Osteoblast (primary cell): ENCODE measurements around the gene SEC22C. TPM values are rescaled to one million over a fixed set of nuclear protein-coding genes. Genes with fewer than 3 reads are reported as not detected.
A peak's percentile ranks its signal among the peaks of the same experiment; 100 is the strongest.

ENCODE experiments used
- DNase-seq: peaks from one replicate; pipeline ENCODE4 v3.0.0; 2011; ENCODE audit warnings: low spot score, mixed read lengths; ENCODE audit not compliant: insufficient read length; ENCODE audit errors: missing footprints
- H2AFZ ChIP-seq: 2 replicates; pipeline ENCODE4 v1.6.0; 2011; ENCODE audit warnings: mild to moderate bottlenecking, low read length
- H3K27ac ChIP-seq: 2 replicates; pipeline ENCODE4 v1.5.1; 2011; ENCODE audit warnings: mild to moderate bottlenecking, low read depth, low read length, moderate library complexity
- H3K27me3 ChIP-seq: 2 replicates; pipeline ENCODE4 v1.6.0; 2012; ENCODE audit warnings: mild to moderate bottlenecking, control low read depth, inconsistent platforms, low read length, moderate library complexity; ENCODE audit not compliant: insufficient read depth
- H3K36me3 ChIP-seq: 2 replicates; pipeline ENCODE4 v1.5.1; 2011; ENCODE audit warnings: mild to moderate bottlenecking, low read length, control low read depth, moderate library complexity; ENCODE audit not compliant: insufficient read depth
- H3K4me1 ChIP-seq: 2 replicates; pipeline ENCODE4 v1.5.1; 2011; ENCODE audit warnings: mild to moderate bottlenecking, low read length, control low read depth, moderate library complexity; ENCODE audit not compliant: insufficient read depth
- H3K4me2 ChIP-seq: 2 replicates; pipeline ENCODE4 v1.6.0; 2011; ENCODE audit warnings: mild to moderate bottlenecking, low read length; ENCODE audit not compliant: insufficient read depth
- H3K4me3 ChIP-seq: fragments of 200-600 bp; sonication (generic); 3 replicates; pipeline ENCODE4 v1.5.1; 2012; ENCODE audit warnings: mild to moderate bottlenecking, low read length, inconsistent platforms; ENCODE audit not compliant: insufficient read depth
- H3K79me2 ChIP-seq: 2 replicates; pipeline ENCODE4 v1.6.0; 2012; ENCODE audit warnings: mild to moderate bottlenecking, low read length, control low read depth, inconsistent platforms; ENCODE audit not compliant: insufficient read depth
- H3K9me3 ChIP-seq: 2 replicates; pipeline ENCODE4 v1.5.1; 2011; ENCODE audit warnings: low read depth, low read length, control low read depth
- H4K20me1 ChIP-seq: 2 replicates; pipeline ENCODE4 v1.6.0; 2012; ENCODE audit warnings: mild to moderate bottlenecking, low read length, control low read depth; ENCODE audit not compliant: insufficient read depth
- CTCF ChIP-seq: IDR thresholded peaks from 2 replicates; pipeline ENCODE4 v1.5.1; 2011; ENCODE audit warnings: mild to moderate bottlenecking, low read depth, low read length, moderate library complexity; ENCODE audit errors: extremely low read depth
- total RNA-seq: library from RNA; depleted of rRNA; stranded (reverse); fragments of >200 nt; gene quantifications from 2 replicates; pipeline ENCODE4 v1.2.3, GENCODE V29; 2012

The SEC22C gene
- total RNA-seq, 1 donor = 60.1 TPM

DNA sequence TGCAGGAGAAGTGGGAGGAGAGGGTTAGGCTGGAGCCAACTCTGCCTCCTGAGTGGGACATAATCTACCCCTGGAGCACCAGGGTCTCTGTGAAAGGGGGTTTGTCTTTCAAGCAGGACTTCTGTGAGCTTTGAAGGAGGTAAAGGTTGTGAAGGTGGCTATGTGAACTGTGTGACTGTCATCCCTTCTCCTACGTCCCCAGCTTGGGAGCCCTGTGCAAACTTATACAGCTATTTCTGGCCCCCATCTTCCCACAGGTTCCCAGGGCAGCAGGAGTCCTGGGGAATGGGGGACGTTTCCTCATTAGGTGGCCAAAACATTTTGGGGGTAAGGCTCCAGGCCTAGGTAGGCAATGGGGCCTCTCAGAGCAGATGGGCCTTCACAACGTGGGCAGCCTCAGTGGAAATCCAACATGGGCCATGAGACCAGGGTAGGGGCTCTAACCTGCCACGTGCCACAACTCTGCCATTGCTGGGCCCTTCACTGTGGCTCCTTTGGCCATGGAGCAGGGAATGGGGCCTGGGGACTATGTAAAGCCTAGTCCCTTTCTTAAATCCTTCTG, 75.8 kb downstream of the SEC22C start:
- Histone ChIP-seq H3K36me3 (no peaks in the 10 kb centered on the region), H3K4me2 (no peak overlapping the region), H2AFZ (no peak overlapping the region), H4K20me1 (no peaks in the 10 kb centered on the region), H3K4me3 (no peak overlapping the region), H3K4me1 (peaks cover 4% of the 10 kb centered on the region), H3K9me3 (no peaks in the 10 kb centered on the region), H3K27ac (no peak overlapping the region), H3K27me3 (peaks cover 39% of the 10 kb centered on the region), H3K79me2 (no peaks in the 10 kb centered on the region)
- TF ChIP-seq CTCF = no peak
- peak; percentile 66 for DNase-seq

- Histone ChIP-seq H3K4me3 (no peak overlapping the region), H3K36me3 (no peaks in the 10 kb centered on the region), H3K79me2 (no peaks in the 10 kb centered on the region), H4K20me1 (no peaks in the 10 kb centered on the region), H3K9me3 (no peaks in the 10 kb centered on the region), H3K27ac (no peak overlapping the region), H3K4me2 (no peak overlapping the region), H3K27me3 (peaks cover 41% of the 10 kb centered on the region), H2AFZ (no peak overlapping the region), H3K4me1 (peaks cover 4% of the 10 kb centered on the region)
- DNase-seq = peak; percentile 84
- TF ChIP-seq CTCF = no peak
Observed at GRCh38 chr3:42505128-42505848, 76.5 kb downstream of the SEC22C start.

GRCh38 chr3:42504334-42505127, 77.2 kb downstream of the SEC22C start:
- peaks cover 44% of the 10 kb centered on the region for H3K27me3 ChIP-seq
- no peaks in the 10 kb centered on the region for H3K9me3 ChIP-seq
- peak; percentile 66 for DNase-seq
- no peak overlapping the region for H3K4me2 ChIP-seq
- TF ChIP-seq CTCF = no peak
- H3K36me3 ChIP-seq = no peaks in the 10 kb centered on the region
- no peak overlapping the region for H3K27ac ChIP-seq
- peaks cover 4% of the 10 kb centered on the region for H3K4me1 ChIP-seq
- H3K79me2 ChIP-seq = no peaks in the 10 kb centered on the region
- H3K4me3 ChIP-seq = no peak overlapping the region
- H2AFZ ChIP-seq = no peak overlapping the region
- no peaks in the 10 kb centered on the region for H4K20me1 ChIP-seq

DNA sequence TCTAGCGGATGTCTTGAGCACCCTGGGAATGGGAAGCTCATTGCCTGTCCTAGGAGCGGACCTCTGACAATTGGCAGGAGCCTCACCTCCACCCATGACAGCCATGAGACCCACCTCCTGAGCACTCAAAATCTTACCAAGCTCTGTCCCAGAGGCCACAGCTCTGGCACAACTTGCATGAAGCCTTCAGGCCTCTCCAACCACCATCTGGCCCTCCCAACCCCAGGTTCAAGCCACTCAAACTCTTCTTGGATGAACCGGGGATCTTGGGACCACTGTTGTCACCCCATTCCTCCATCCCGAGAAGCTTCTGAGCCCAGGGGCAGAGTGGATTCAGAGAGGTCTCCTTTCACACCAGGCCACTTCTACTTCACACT, 77.8 kb downstream of the SEC22C start:
- peaks cover 47% of the 10 kb centered on the region for H3K27me3 ChIP-seq
- no peaks in the 10 kb centered on the region for H3K79me2 ChIP-seq
- H3K27ac ChIP-seq = no peak overlapping the region
- H3K9me3 ChIP-seq = no peaks in the 10 kb centered on the region
- no peaks in the 10 kb centered on the region for H4K20me1 ChIP-seq
- no peak overlapping the region for H2AFZ ChIP-seq
- H3K4me3 ChIP-seq = no peak overlapping the region
- DNase-seq = no peak
- H3K4me1 ChIP-seq = peaks cover 4% of the 10 kb centered on the region
- no peak overlapping the region for H3K4me2 ChIP-seq
- TF ChIP-seq CTCF = no peak
- no peaks in the 10 kb centered on the region for H3K36me3 ChIP-seq
